HepG2 (cell line): ENCODE data around the gene DDAH2. TPM values are rescaled to one million over a fixed set of nuclear protein-coding genes. Genes with fewer than 3 reads are reported as not detected.

Experiments
- AGO2 ChIP-seq: fragments of 200-400 bp; formaldehyde crosslinking; optimal IDR thresholded peaks from 2 replicates; pipeline ENCODE3; 2017; ENCODE audit warnings: mild to moderate bottlenecking, low read depth, low read length, moderate library complexity
- CBX1 ChIP-seq: IDR thresholded peaks from one replicate; pipeline ENCODE4 v1.6.1; 2016; ENCODE audit warnings: antibody characterized with exemption, low read depth
- CBX2 ChIP-seq, 2 experiments: fragments of 200-600 bp in 1 of 2; sonication (generic); formaldehyde crosslinking in 1 of 2; IDR thresholded peaks; 2 replicates each; pipeline versions ENCODE4 v1.7.0 to v1.8.1; 2018 to 2022; ENCODE audit warnings: low read depth in 2 of 2, low read length in 1 of 2, mild to moderate bottlenecking in 1 of 2, missing genetic modification reagents in 1 of 2
- FOXP1 ChIP-seq, 2 experiments: fragments of 450-650 bp in 1 of 2; IDR thresholded peaks; 2 replicates each; pipeline ENCODE4 v1.6.1; 2017 to 2018; ENCODE audit warnings: antibody characterized with exemption in 1 of 2
- GLI4 ChIP-seq: sonication (generic); formaldehyde crosslinking; IDR thresholded peaks from 2 replicates; pipeline ENCODE4 v1.5.1; 2020; ENCODE audit warnings: missing genetic modification reagents, mild to moderate bottlenecking, moderate library complexity, borderline replicate concordance
- HNF1B ChIP-seq: sonication (generic); formaldehyde crosslinking; IDR thresholded peaks from 2 replicates; pipeline ENCODE4 v1.5.1; 2020; ENCODE audit warnings: mild to moderate bottlenecking, moderate library complexity, missing genetic modification reagents
- HOXA7 ChIP-seq: sonication (generic); formaldehyde crosslinking; IDR thresholded peaks from 2 replicates; pipeline ENCODE4 v1.8.1; 2022; ENCODE audit warnings: mild to moderate bottlenecking, missing genetic modification reagents, moderate library complexity
- NFE2 ChIP-seq: sonication (generic); formaldehyde crosslinking; IDR thresholded peaks from 2 replicates; pipeline ENCODE4 v1.4.0; 2020; ENCODE audit warnings: missing genetic modification reagents
- NFIC ChIP-seq: IDR thresholded peaks from 2 replicates; pipeline ENCODE4 v1.6.1; 2012; ENCODE audit warnings: mild to moderate bottlenecking, low read length, inconsistent platforms
- NFKB2 ChIP-seq: sonication (generic); formaldehyde crosslinking; IDR thresholded peaks from 2 replicates; pipeline ENCODE4 v1.4.0; 2020; ENCODE audit warnings: missing genetic modification reagents, borderline replicate concordance
- SSRP1 ChIP-seq: IDR thresholded peaks from 2 replicates; pipeline ENCODE4 v1.6.1; 2016; ENCODE audit warnings: control low read depth
- ZBTB7A ChIP-seq: sonication (generic); formaldehyde crosslinking; IDR thresholded peaks from 2 replicates; pipeline ENCODE4 v1.8.0; 2022; ENCODE audit warnings: mild to moderate bottlenecking, missing genetic modification reagents
- ZFP91 ChIP-seq: sonication (generic); formaldehyde crosslinking; IDR thresholded peaks from 2 replicates; pipeline ENCODE4 v1.9.0; 2022; ENCODE audit warnings: missing genetic modification reagents, mild to moderate bottlenecking, borderline replicate concordance
- ZNF251 ChIP-seq: sonication (generic); formaldehyde crosslinking; IDR thresholded peaks from 2 replicates; pipeline ENCODE4 v1.9.0; 2021; ENCODE audit warnings: mild to moderate bottlenecking, missing genetic modification reagents
- ZNF567 ChIP-seq: sonication (generic); formaldehyde crosslinking; IDR thresholded peaks from 2 replicates; pipeline ENCODE4 v1.8.1; 2023; ENCODE audit warnings: mild to moderate bottlenecking, missing genetic modification reagents, borderline replicate concordance
- ZNF691 ChIP-seq: sonication (generic); formaldehyde crosslinking; IDR thresholded peaks from 2 replicates; pipeline ENCODE4 v1.4.0; 2020; ENCODE audit warnings: missing genetic modification reagents, low read depth, mild to moderate bottlenecking, borderline replicate concordance
- ZNF724P ChIP-seq: sonication (generic); formaldehyde crosslinking; IDR thresholded peaks from 2 replicates; pipeline ENCODE4 v1.8.0; 2022; ENCODE audit warnings: missing genetic modification reagents, borderline replicate concordance
- ZNF770 ChIP-seq: sonication (generic); formaldehyde crosslinking; IDR thresholded peaks from 2 replicates; pipeline ENCODE4 v1.5.0; 2020; ENCODE audit warnings: mild to moderate bottlenecking, missing genetic modification reagents
- ZNF776 ChIP-seq: sonication (generic); formaldehyde crosslinking; IDR thresholded peaks from 2 replicates; pipeline ENCODE4 v1.4.0; 2020; ENCODE audit warnings: mild to moderate bottlenecking, missing genetic modification reagents
- polyA plus RNA-seq, 8 experiments: library from polyadenylated mRNA; depleted of rRNA in 3 of 8; stranded (reverse) in 7 of 8; unstranded in 1 of 8; fragments of >200 nt; fragmentation: Illumina TruSeq in 4 of 8; extraction: Trizol in 4 of 8; gene quantifications; 2 replicates each; pipeline versions ENCODE4 v1.2.1 to v1.2.3, GENCODE V29; 2011 to 2016; ENCODE audit warnings: low read depth in 4 of 8, missing spikeins in 1 of 8, mixed read lengths in 1 of 8; ENCODE audit not compliant: insufficient read depth in 1 of 8
- total RNA-seq, 5 experiments: library from RNA; depleted of rRNA; stranded (reverse); fragments of >200 nt; fragmentation: Illumina TruSeq; extraction: Trizol; gene quantifications; 2 replicates each; pipeline ENCODE4 v1.2.3, GENCODE V29; 2016; ENCODE audit warnings: low read depth in 1 of 5

Gene DDAH2
- total and polyA plus RNA-seq, 2 of the 13 experiments (the other 11 are each of a cell fraction or from before 2014, with no cell fraction given): 16.4 to 21.1 TPM

- TF ChIP-seq HNF1B (peak; percentile 97), ZNF567 (peak; percentile 30; the same call in 1 of the 2 replicates), NFIC (no peak), ZNF724P (0 out of 2 replicates have a peak, but pooled peaks have one; percentile 18), GLI4 (0 out of 2 replicates have a peak, but pooled peaks have one; percentile 42), FOXP1 (IDR thresholded peaks at IDR 0.05) (no peak; the same call in 1 of the 2 replicates), FOXP1 (CRISPR knock-in tag; IDR thresholded peaks at IDR 0.05) (peak; percentile 95), AGO2 (no peak), ZNF776 (CRISPR knock-in tag) (no peak; the same call in 1 of the 2 replicates), ZNF251 (CRISPR knock-in tag) (no peak), ZBTB7A (peak; percentile 8; the same call in 1 of the 2 replicates), ZNF770 (CRISPR knock-in tag) (0 out of 2 replicates have a peak, but pooled peaks have one; percentile 43), HOXA7 (CRISPR knock-in tag) (no peak), CBX1 (no peak), SSRP1 (CRISPR knock-in tag) (no peak), NFE2 (no peak), CBX2 (IDR thresholded peaks at IDR 0.05; ENCODE audit: low read depth, low read length) (no peak), CBX2 (CRISPR knock-in tag; IDR thresholded peaks at IDR 0.05; ENCODE audit: low read depth) (no peak), NFKB2 (CRISPR knock-in tag) (no peak), ZNF691 (CRISPR knock-in tag) (peak; percentile 78; the same call in 1 of the 2 replicates), ZFP91 (peak; percentile 59)
Measured at GRCh38 chr6:31737991-31738979, 9.2 kb upstream of the DDAH2 start (continued).
